ENCODE results near the gene MEA1.
A peak's percentile ranks its signal among the peaks of the same experiment; 100 is the strongest.
"Not testable (repeated sequence)": the region's sequence is repeated elsewhere in the genome, so short reads cannot be mapped to it uniquely, and the experiment has no call there.

Gene MEA1

DNA sequence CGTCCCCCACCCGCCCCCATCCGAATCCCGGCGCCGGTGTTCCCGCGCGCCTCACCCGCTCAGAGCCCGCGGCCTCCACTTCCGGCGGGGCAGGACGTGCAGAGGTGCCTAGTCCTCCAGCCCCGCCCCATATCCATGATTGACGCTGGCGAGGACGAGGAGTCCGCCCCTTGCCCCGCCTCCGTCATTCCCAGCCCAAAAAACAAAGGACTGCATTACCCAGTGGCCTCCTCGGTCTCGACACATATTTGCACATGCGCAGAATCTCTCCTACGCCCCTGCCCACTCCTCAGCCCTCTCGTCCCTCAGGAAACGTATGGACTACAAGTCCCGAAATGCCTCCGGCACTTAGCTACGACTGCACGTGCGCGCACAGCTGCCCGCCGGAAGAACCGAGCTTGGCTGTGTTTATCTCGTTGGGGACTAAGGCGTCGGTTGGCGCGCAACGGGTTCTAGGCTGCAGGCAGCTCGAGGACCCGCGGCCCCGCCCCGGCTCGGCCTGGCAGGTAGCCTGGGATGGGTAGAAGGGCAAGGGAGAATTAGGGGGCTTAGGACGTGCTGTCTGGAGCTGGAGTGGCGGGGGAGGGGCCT, at the start of gene MEA1, which contains the start of gene KLHDC3:
Gene MEA1, minus strand, starts transcription at position 104 of the 591 bp plus-strand sequence. CDS start 133 bp downstream, outside the sequence.
Gene KLHDC3, plus strand, starts transcription at position 407 of the 591 bp plus-strand sequence. CDS start 2,944 bp downstream, outside the sequence.
- DNase-seq, result peak; percentile 100

DNA sequence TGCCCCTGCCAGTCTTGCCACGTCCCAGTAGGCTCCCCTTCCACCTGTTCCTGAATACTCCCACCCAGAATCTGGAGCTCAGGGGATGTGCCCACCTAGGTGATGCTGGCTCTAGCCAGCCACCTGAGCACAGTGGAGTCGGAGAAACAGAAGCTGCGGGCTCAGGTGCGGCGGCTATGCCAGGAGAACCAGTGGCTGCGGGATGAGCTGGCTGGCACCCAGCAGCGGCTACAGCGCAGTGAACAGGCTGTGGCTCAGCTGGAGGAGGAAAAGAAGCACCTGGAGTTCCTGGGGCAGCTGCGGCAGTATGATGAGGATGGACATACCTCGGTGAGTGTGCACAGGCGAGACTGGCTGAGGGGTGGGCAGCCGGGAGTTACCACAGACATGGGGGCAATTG, 49.1 kb upstream of the MEA1 start:
- DNase-seq, result no peak

GRCh38 chr6:43061861-43062260, 48.1 kb upstream of the MEA1 start:
- DNase-seq, result no peak

DNA sequence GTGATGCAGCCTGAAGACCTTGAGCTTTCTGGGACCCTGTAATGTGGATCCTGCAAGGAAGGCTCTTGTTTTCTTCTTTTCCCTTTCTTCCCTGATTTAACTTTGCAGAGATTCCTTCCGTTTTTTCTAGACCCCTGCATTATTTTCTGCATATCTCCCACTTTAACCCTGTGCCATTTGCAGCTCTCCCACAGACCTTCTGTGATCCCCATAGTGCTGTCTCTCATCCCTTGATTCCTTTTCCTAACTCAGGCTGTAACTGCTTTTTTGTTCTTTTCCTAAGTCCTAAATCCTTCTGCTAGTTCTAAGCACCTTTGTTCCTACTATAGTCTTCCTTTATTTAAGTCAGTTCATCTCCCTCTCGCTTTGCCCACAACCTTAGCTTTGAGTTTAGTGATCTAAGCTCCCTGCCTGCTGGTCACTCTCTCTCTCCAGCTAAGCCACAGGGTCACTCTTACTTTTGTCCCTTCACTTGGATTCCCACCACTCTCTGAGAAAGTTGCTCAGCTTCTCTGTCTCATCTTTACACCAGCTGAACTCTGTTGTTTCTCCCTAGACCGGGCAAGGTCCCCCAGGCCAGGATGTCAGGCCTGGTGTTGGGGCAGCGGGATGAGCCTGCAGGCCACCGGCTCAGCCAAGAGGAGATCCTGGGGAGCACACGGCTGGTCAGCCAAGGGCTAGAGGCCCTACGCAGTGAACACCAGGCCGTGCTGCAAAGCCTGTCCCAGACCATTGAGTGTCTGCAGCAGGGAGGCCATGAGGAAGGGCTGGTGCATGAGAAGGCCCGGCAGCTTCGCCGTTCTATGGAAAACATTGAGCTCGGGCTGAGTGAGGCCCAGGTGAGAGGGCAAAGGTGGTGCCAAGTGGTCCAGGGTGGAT, 47.2 kb upstream of the MEA1 start:
- no peak for DNase-seq

- no peak for DNase-seq
These were observed 46.4 kb upstream of the MEA1 start for GRCh38 chr6:43060034-43060754.

- DNase-seq, result peak; percentile 99
These were observed 45.7 kb upstream of the MEA1 start, which contains the start of the genes KLC4 and MRPL2 for GRCh38 chr6:43059168-43060033. Gene KLC4, plus strand, starts transcription at chr6:43059631. Its CDS starts 1,705 bp downstream, at chr6:43061336. Gene MRPL2, minus strand, starts transcription at chr6:43059434. Its CDS starts 53 bp downstream, at chr6:43059381.

- DNase-seq, result no peak
These were observed 44.8 kb upstream of the MEA1 start for GRCh38 chr6:43058531-43058930.

DNA sequence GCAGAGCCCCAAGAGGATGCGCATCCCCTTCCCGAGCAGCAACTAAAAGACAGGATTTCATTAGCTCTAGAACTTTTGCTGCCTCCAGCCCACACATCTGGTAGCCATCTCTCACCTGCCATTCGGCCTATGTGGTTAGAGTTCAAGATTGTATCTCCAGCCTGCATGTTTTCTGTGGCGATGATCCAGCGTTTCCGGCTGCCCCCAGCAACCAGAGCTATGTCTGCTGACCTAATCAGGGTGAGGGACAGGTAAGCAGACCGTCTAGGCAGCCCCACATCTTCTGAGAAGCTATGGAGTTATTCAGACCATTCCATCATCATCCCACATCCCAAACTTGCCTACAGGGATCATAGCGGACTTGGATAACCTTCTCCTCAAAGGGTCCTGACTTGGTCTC, 42.2 kb upstream of the MEA1 start:
- no peak for DNase-seq

- DNase-seq, result no peak
These were observed 40.6 kb upstream of the MEA1 start for GRCh38 chr6:43054206-43054943.

GRCh38 chr6:43053545-43054205, 39.9 kb upstream of the MEA1 start, which contains the start of gene CUL7:
Gene CUL7, minus strand, starts transcription at chr6:43053851. Its CDS starts 1,063 bp downstream, at chr6:43052788.
- peak; percentile 95 for DNase-seq

- no peak for DNase-seq
These were observed 39.2 kb upstream of the MEA1 start for GRCh38 chr6:43052842-43053544.

DNA sequence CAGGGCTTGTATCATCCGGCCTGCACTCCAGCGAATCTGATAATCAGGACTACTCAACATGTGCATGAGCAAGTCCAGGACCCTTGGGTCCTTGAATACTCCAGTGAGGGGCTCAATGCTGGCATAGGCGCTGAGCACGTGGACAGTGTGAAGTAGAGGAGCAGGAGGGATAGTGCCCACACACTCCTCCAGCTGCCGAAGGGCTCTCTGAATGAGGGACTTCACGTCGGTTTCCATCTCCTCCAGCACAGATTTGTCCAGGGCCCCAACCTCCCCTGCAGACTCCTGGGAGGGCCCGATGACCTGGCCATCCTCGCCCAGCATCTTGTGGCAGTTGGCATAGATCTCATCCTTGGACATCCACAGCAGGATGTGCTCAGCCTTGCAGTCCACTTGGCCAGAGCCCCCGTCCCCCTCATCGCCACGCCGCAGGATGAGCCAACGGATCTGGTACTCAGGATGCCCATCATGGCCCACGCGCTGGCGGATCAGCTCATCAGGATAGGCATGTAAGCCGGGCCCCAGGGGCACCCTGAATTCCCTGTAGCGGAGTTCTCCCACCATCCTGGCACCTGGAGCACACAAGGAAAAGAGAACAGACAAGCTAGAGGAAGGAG, 38.6 kb upstream of the MEA1 start:
- DNase-seq, result no peak

DNA sequence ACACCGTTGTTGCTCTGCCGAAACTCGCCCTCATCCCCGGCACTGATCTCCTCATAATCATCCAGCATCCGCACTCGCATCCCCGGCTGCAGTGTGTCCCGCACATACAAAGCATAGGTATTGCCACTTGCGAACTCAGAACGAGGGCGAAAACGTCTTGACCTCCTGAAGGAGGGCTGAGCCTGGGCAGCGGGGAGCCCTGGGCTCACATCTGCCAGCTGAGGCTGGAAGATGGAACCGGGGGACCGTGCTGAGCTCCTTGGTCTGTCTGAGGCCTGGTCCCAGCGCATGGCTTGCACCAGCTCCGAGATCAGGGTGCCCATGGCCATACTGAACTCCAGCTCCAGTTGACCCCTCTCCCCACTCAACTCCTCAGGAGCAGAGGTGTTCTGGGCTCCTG, 37.2 kb upstream of the MEA1 start:
- no peak for DNase-seq

DNA sequence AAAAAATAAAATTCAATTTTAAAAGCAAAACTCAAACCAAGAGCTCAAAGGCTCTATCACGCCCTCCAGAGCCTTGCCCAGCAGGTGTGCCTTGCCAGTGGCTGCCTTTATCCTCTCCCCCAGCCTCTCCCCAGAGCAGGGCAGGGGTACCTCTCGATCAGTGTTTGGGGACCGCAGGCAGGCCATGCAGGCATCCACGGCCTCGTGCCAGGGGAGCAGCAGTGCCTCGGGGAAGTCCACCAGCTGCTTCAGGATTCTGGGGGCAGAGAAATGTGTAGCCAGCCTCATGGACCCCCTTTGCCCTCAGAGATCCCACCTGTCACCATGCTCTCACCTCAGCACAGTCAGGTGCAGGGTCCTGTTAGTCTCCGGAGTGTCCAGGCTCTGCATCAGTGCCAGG, 34.3 kb upstream of the MEA1 start:
- no peak for DNase-seq

- no peak for DNase-seq
These were observed 31.7 kb upstream of the MEA1 start for GRCh38 chr6:43045371-43045930.

- no peak for DNase-seq
These were observed 29.6 kb upstream of the MEA1 start for GRCh38 chr6:43043310-43043709.

DNA sequence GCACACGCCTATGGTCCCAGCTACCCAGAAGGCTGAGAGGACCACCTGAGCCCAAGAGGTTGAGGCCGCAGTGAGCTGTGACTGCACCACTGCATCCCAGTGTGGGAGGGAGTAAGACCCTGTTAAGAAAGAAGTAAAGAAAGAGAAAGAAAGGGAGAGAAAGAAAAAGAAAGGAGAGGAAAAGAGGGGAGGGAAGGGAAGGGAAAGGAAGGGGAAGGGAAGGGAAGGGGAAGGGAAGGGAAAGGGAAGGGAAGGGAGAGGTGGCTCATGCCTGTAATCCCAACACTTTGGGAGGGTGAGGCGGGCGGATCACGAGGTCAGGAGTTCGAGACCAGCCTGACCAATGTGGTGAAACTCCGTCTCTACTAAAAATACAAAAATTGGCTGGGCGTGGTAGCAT, 27.7 kb upstream of the MEA1 start:
- DNase-seq, result not testable (repeated sequence)

DNA sequence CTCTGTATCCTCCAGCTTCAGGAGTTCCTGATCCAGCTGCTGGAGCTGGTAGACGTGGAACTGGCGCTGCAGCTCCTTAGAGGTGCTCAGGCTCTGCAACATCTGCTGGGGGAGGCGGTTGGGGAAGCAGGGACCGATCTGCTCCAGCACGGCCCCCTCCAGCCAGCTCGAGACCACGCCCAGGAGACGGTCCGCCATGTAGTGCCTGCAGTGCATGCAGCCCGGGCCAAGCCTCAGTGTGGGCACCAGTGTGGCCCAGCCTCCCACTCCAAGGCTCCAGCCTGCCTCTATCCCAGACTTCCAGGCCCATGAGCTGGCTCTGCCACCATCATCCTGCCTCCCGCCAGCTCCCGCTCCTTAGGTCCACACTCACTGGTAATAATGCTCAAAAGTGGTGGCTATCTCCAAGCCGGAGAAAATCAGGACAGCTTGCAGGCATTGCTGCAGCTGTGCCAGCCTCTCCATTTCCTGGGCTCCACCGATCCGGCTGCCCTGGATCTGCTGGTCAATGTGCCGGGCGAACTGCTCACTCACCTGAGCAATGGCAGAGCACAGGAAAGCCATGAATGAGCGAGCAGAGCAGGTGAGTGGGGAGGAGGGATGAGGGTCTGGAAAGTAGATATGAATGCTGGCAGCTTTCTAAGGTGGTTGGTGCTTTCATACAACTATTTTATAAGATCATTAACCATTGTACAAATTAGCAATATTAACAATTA, 27.0 kb upstream of the MEA1 start:
- no peak for DNase-seq

- DNase-seq, result no peak
These were observed 25.0 kb upstream of the MEA1 start for GRCh38 chr6:43038727-43039126.

Measured in suppressor macrophage treated with lipopolysaccharide for 4 hours (primary cell).